ENCODE results near the gene SGIP1.
A peak's percentile ranks its signal among the peaks of the same experiment; 100 is the strongest.
"Not testable (repeated sequence)": the region's sequence is repeated elsewhere in the genome, so short reads cannot be mapped to it uniquely, and the experiment has no call there.

The SGIP1 gene

DNA sequence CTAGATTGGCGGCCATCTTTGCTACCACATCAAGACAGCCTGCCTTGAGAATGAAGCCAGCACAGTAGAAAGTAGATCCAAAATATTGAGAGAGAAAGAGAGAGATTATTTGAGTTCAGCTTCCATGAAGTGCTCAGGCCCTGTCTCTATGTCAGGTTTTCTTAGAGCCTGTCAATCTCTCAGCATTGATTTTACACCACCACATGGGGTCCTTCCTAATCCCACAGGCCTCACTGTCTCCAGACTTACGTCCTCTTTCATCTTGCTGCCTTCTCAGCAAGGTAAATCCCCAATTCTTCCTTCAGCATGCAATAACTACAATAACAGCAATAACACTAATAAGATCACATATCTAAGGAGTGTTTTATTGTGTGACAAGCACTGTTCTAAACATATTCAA lies 239.3 kb downstream of the SGIP1 start:
- DNase-seq: no peak

DNA sequence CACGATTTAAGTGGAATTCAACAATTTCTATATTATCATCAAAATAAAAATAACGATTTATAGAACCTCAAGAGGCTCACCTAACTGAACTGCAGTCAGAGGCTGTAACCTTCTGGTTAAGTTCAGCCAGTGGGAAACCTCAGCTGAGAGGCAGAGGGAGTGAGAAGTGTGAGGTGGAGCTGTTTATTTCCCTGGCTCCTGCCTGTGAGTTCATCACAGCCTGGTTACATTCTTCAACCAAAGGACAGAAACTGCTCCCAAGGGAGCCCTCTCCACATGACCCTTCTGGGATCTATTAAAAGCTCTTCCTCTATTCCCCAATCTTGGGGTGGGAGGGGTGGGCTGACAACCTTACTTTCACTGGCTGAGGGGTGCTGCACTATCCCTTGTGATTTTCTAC lies 240.5 kb downstream of the SGIP1 start:
- no peak for DNase-seq

DNA sequence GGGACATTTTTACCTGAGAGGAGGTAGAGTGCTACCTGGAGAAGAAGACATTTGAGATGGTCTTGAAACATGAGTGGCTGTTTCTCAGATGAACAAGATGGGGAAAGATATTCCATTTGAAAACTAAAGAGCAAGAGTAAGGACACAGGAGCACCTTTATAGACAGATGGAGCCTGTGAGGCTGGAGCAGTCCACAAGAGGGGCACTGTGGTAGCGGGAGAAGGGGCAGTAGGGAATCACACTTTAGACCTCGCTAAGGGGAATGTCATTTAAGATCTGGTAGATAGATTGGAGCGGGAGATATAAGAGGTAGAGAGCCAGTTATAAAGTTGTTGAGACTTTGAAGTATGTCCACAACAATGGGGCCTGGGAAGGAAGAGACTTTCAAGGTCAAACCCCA lies 241.7 kb downstream of the SGIP1 start:
- DNase-seq: no peak

DNA sequence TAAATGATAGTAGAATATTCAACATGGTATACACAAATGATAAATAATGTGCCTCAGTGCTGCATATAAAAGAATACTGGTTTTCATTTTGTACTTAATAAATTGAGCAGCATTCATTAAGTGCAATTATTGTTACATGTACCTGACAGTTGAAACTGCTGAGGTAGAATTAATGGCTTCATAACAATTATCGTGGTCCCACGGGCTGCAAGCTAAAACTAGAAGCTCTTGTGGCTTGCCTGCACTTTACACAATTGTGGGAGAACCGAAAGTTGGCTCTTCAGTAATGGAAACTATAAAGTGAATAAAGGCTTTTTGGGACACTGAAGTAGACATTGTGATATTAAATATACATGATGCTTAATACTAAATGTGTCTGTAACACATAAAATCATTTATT lies 243.9 kb downstream of the SGIP1 start:
- DNase-seq: no peak

DNA sequence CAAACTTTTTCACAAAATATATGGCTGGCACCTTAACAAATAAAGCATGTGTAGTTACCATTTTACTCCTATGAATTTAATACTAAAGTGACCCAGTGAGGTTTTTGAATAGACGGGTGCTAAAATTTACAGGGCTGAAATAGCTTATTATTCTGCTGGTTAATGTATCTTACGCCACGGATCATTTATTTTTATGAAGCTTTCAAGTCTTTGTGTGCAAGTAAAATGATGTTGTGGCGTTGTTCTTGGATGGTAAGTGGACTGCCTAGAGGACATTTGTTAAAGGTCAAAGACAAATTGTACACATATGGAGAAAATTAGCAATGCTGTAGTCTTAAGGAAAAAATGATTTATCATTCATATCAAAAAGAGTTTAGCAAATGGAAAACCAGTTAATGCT lies 244.3 kb downstream of the SGIP1 start:
- no peak for DNase-seq

DNA sequence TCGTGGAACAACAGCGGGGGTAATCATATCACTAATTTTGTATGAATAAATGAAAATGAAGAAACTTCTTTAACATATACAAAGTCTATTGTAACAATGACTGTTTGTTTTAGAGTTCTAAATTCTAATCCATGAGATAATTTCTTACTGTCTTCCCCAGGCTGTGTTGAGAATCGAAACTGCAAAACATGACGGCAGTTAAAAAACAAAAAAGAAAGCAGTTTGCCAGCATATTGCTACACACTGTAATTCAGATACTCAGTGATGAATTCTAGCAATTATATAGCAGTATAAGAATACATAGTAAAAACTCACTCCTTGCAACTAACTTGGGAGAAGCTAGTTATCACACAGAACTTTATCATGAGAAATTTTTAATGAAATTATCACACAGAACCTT lies 245.0 kb downstream of the SGIP1 start:
- no peak for DNase-seq

DNA sequence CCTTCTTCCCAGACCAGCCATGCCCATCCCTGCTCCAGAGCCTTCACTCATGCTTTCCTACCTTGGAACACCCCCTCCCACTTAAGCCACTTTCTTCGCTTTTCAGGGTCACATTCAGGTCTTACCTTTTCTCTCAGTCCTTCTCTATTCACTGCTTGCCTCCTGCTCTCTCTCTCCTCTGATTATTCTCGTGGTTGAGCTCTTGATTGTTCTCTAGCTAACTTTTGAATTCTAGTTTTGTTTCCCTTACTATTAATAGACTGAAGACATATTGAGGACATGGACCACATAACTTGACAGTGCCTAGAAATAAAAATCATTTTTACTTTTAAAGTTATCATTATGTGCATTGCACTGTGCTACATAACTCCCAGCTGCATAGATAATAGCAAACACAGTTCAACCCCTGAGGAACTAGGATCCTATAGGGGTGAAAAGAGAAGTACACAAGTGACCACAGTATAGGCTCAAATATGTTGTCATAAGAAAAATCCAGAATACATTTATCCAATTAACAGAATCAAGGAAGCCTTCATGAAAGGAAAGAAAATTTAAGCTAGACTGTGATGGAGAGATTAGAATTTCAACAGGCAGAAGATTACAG lies 245.6 kb downstream of the SGIP1 start:
- DNase-seq: no peak

DNA sequence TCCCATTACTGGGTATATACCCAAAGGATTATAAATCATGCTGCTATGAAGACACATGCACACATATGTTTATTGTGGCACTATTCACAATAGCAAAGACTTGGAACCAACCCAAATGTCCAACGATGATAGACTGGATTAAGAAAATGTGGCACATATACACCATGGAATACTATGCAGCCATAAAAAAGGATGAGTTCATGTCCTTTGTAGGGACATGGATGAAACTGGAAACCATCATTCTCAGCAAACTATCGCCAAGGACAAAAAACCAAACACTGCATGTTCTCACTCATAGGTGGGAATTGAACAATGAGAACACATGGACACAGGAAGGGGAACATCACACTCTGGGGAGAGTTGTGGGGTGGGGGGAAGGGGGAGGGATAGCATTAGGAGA lies 251.8 kb downstream of the SGIP1 start:
- DNase-seq: not testable (repeated sequence)

DNA sequence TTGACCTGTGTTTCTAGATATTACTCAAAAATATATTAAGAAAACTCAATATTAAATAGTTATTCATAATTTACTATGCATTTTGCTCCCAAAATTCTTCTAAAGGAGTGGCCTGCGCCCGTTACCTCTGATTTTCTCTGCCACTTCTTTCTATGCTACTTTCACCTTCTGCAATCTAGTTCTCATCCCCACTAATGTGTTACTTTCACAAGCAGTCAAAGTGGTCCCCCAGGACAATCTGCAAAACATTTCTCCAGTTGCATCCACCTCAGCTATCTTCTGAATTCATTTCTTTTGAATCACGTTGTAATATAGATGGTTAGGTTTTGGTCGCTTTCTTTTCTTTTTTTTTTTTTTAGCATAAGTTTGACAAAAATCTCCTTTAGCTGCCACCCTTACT lies 253.7 kb downstream of the SGIP1 start:
- no peak for DNase-seq

DNA sequence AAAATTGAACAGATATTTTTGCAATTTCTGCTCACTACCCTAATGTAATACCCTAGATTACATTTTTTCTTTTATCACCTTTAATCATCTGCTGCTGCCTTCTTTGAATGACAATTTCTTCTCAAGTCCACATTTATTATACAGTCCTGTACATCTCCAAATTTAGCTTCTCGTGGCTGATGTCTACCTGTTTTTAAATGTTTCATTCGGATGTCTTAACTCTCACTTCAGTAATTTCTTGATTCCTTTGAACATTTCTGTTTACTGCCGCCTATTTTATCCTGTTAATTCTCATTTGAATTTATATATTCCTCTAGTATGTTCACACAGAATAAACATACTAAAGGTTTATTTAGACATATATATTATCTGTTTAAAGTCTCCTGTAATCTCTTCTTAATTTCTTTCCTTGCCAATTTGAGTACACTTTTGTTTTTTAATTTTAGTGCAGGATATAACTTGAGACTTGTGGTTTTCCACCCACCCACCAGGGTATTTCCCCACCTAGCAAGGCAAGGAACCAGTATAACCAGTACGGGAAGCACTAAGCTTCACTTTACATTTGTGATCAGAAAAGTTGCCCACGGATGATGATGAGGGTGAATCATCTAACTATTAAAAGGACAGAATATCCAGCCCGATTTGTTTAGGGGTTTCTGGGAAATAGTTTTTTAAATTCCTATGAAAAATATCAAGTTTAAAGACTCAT lies 254.4 kb downstream of the SGIP1 start:
- peak; percentile 7 to 22 for DNase-seq

DNA sequence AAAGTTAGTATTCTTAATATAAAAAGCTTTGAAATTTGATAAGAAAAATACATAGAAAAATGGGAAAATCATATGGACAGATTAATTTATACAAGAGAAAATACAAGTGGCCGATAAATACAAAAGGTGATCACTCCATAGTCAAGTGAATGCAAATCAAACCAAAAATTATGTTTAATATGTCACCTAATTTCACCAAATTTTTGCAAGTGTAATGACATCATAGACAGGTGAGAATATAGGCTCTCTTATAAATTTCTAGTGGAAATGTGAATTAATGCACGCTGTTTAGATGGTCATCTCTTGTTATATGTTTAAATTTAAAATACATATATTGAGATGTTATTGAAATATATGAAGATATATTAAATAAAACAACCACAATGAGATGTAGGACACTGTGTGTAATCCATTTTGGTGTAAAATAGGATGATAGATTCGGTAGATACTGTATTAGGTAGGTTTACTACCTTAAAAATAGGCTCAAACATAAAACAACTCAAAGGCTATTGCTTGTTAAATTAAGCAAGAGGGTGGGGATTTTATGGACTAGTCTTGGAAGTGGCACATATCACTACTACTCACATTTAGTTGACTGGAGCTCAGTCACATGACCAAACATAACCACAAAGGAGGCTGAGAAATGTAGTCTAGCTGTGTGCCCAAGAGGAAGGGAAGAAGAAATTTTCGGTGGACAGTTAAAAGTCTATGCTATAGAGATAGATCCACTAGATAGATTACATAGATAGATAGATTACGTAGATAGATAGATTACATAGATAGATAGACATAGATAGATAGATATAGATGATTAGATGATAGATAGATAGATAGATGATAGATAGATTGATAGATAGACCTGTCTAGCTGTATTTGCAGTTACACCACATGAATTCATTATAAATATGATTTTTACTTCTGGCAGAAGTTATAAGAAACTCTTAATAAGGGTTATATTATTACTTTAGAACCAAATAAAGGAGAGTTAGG lies 258.0 kb downstream of the SGIP1 start:
- DNase-seq: peak; percentile 4 to 17

DNA sequence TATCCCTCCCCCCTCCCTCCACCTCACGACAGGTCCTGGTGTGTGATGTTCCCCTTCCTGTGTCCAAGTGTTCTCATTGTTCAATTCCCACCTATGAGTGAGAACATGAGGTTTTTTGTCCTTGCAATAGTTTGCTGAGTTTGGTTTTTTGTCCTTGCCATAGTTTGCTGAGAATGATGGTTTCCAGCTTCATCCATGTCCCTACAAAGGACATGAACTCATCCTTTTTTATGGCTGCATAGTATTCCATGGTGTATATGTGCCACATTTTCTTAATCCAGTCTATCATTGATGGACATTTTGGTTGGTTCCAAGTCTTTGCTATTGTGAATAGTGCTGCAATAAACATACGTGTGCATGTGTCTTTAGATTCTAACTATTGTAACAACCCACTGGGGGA lies 261.9 kb downstream of the SGIP1 start:
- DNase-seq: not testable (repeated sequence)
